Stimulated activated CD4-positive, alpha-beta T cell treated with anti-CD3 and anti-CD28 coated beads, Interleukin-2, amount 100 ng/mL, for 4 hours (primary cell): Measurements from ENCODE around the gene NTM.

Source experiments
- DNase-seq: peaks from one replicate; pipeline ENCODE4 v3.0.0-alpha.2; 2020; ENCODE audit warnings: low read depth

Gene NTM

GRCh38 chr11:131734871-131735270 lies 364.5 kb downstream of the NTM start:
- no peak for DNase-seq

GRCh38 chr11:131737357-131737756 lies 366.9 kb downstream of the NTM start:
- no peak for DNase-seq

GRCh38 chr11:131739243-131739882 lies 368.9 kb downstream of the NTM start:
- no peak for DNase-seq

GRCh38 chr11:131744847-131745246 lies 374.4 kb downstream of the NTM start:
- DNase-seq, result no peak

- DNase-seq, result no peak
These were observed 375.0 kb downstream of the NTM start for GRCh38 chr11:131745405-131745804.

- DNase-seq, result no peak
These were observed 375.8 kb downstream of the NTM start for GRCh38 chr11:131746201-131746600.

GRCh38 chr11:131748151-131749050 lies 378.0 kb downstream of the NTM start:
- no peak for DNase-seq

GRCh38 chr11:131749101-131749500 lies 378.7 kb downstream of the NTM start:
- no peak for DNase-seq

GRCh38 chr11:131750152-131750551 lies 379.7 kb downstream of the NTM start:
- no peak for DNase-seq

GRCh38 chr11:131750692-131751091 lies 380.3 kb downstream of the NTM start:
- no peak for DNase-seq

GRCh38 chr11:131754671-131755070 lies 384.3 kb downstream of the NTM start:
- no peak for DNase-seq

GRCh38 chr11:131756479-131757110 lies 386.2 kb downstream of the NTM start:
- DNase-seq, result no peak

GRCh38 chr11:131758726-131759125 lies 388.3 kb downstream of the NTM start:
- DNase-seq, result no peak

- no peak for DNase-seq
These were observed 388.7 kb downstream of the NTM start for GRCh38 chr11:131759140-131759539.

- DNase-seq, result no peak
These were observed 390.0 kb downstream of the NTM start for GRCh38 chr11:131760091-131761061.

- DNase-seq, result no peak
These were observed 392.1 kb downstream of the NTM start for GRCh38 chr11:131762346-131763110.

- DNase-seq, result no peak
These were observed 392.9 kb downstream of the NTM start for GRCh38 chr11:131763193-131763890.

GRCh38 chr11:131764126-131764525 lies 393.7 kb downstream of the NTM start:
- no peak for DNase-seq

GRCh38 chr11:131764649-131765048 lies 394.2 kb downstream of the NTM start:
- DNase-seq, result no peak

- DNase-seq, result no peak
These were observed 396.2 kb downstream of the NTM start for GRCh38 chr11:131766637-131767036.
